GM12872 (cell line): ENCODE results near the gene CEP112.

Experiments
- TF ChIP-seq, protein P1 (sequence below): IDR thresholded peaks from 3 replicates; pipeline ENCODE4 v1.5.1; 2011; ENCODE audit warnings: low read depth, mild to moderate bottlenecking, low read length, moderate library complexity; ENCODE audit not compliant: insufficient read depth

Gene CEP112

DNA sequence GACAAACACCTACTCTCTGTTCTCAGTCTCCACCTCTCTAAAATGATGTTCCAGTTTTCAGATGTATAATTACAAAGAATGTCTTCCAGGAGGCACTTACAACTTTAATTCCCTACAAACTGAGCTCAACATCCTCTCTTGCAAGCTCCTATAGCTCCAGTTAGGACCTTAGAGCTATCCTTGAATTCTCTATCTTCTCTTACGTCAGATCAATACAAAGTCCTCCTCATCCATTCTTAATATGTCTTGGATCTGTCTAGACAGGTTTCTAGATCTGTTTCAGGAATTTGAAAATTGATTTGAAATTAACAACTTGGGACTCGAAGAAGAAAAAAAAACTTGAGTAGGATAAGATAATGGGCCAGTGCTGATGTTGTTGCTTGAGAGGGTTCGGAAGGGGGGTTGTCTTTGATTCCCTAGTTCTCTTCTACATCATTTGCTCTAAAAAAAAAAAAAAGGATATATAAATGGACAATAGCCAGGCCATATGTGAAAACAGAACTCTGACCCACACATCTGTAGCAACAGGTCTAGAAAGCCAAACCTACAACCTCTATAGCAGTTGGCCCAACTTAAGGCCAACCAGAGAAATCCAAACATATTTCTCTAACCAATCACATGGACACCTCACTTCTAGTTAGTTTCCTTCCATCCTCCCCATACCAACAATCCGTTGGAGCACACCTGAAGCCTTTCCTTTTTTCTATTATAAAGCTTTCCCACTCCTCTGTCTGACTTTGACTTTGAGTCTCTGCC is 38.0 kb upstream of the CEP112 start:
- TF ChIP-seq, protein P1, sequence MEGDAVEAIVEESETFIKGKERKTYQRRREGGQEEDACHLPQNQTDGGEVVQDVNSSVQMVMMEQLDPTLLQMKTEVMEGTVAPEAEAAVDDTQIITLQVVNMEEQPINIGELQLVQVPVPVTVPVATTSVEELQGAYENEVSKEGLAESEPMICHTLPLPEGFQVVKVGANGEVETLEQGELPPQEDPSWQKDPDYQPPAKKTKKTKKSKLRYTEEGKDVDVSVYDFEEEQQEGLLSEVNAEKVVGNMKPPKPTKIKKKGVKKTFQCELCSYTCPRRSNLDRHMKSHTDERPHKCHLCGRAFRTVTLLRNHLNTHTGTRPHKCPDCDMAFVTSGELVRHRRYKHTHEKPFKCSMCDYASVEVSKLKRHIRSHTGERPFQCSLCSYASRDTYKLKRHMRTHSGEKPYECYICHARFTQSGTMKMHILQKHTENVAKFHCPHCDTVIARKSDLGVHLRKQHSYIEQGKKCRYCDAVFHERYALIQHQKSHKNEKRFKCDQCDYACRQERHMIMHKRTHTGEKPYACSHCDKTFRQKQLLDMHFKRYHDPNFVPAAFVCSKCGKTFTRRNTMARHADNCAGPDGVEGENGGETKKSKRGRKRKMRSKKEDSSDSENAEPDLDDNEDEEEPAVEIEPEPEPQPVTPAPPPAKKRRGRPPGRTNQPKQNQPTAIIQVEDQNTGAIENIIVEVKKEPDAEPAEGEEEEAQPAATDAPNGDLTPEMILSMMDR: no peak

DNA sequence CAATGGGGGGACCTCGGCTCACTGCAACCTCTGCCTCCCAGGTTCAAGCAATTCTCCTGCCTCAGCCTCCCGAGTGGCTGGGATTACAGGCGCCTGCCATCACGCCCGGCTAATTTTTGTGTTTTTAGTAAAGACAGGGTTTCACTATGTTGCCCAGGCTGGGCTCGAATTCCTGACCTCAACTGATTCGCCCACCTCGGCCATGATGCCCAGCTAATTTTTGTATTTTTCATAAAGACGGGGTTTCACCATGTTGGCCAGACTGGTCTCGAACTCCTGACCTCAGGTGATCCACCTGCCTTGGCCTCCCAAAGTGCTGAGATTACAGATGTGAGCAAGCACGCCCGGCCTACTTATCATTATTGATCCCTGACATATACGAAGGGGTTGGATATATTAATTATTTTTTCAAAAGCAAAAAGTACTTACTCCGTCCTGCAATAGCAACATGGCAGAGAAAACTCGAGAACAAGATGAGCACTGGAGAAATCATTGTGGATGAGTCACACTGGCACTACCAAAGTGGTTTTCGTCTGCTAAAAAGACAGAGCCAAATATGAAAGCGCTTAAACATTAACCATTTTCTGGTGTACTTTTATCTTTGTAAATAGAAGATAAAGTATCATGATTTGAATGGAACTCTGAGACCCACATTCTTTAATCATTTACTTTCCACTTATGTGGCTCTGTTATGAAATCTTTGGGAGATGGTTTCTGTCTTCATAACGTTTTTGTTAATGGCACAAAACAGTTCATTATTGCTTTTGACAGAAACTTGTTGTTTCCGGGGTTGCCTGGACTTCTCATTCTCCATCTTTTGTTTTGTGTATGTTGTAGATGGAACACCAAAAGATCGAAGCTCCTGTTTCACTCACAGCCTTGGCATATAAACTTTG is 37.2 kb upstream of the CEP112 start, which contains the start of gene APOH:
Gene APOH, minus strand, starts transcription at position 529 of the 896 bp plus-strand sequence. Its CDS starts 36 bp downstream, at position 493.
- TF ChIP-seq, protein P1: no peak

DNA sequence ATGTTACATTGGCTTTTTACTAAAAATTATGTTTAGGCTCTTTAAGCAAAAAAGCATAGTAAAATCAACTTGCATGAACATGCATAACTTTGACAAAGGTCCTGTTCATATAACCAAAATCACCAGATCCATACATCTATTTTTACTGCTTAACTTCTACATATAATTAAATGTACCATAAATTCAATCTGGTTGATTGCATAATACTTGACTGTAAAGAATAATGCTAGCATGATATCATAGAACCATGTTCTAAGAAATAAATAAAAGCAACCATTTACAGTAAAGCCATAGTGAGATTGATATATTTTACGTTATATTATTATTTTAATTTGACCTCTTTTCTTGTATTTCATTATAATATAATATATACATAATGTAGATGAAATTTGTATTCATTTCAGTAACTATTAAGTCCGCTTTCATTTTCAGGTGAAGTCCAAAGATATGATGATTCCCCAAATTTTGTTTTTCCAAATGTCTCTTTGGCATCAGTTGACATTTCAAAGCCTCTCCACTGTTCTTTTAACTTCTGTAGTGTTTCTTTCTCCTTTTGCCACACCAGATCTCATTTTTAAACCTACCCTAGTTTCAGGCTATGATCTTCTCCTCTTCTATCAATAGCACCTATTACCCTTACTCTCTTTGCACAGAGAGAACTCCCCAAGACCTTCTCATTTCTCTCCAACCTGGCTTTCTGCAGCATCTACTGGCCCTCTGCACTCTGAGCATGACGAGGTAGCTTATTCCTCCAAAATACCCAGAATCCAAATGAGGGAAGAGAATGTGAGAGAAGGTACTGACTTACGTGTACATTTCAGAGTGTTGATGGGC is 35.5 kb upstream of the CEP112 start:
- TF ChIP-seq, protein P1: no peak

DNA sequence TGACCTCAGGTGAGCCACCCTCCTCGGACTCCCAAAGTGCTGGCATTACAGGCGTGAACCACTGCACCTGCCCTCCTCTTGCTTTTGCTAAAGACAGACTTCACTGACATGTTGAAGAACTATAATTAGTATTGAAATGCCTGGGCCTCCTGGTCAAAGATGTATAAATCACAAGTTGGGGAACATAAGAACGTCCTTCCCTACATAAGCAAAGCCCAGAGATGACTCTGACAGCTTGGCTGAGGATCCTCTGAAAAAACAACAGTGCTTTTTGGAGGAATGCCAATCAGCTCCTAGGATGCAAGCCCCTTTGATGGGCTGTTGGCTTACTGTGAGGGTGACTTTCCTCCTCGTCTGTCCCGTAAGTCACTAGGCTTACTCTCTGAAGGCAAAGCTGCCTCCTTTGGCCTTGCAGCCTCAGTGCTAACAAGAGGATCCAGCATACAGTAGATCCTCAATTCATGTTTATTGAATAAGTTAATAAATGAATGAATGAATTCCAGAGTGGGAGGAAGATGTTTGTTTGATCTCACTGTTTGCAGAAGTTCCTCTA is 30.9 kb upstream of the CEP112 start:
- TF ChIP-seq, protein P1: no peak

DNA sequence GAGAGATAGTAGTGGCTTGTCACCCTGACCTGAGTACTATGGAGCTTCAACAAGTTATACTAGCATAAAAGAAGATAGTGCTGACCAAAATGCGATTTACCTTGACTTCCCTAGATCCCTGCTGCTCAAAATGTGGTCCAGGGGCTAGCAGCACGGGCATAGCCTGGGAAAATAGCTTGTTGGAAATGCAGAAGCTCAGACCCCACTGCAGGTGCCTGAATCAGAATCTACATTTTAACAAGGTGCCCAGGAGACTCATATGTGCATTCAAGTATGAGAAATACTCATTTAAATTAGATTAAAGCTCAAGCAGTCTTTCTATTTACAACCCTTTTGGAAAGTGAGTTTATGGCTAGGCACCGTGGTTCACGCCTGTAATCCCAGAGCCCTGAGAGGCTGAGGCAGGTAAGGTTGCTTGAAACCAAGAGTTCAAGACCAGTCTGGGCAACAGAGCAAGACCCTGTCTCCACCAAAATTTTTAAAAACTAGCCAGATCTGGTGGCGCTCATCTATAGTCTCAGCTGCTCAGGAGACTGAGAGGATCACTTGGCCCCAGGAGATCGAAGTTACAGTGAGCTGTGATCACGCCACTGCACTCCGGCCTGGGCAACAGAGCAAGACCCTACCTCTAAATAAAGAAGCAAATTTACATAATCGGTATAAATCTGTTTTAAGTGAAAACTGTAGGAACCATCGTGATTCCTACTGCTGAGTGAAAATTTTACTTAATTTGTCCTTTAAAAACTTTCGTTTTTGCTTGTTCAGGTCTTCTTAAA is 30.0 kb upstream of the CEP112 start:
- TF ChIP-seq, protein P1: no peak

DNA sequence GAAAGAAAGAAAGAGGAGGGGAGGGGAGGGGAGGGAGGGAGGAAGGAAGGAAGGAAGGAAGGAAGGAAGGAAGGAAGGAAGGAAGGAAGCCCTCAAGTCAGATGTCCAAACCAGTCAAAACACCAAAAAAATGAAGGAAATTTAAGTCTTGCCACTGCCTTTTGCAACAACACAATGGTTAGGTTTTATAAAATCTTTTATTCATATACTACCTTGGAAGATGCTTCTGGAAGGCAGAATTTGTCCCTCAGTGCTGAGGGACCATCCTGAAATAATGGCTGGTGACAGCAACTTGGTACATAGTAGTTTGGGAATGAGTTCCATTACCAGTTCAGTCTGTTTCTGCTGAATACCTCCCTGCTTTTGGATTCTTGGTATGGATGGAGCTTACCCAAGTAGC is 29.4 kb upstream of the CEP112 start:
- TF ChIP-seq, protein P1: no peak
